ENCODE data around the gene PLXNA4. TPM values are rescaled to one million over a fixed set of nuclear protein-coding genes. Genes with fewer than 3 reads are reported as not detected.
A peak's percentile ranks its signal among the peaks of the same experiment; 100 is the strongest.

The PLXNA4 gene
- total RNA-seq, 2 donors from 2014 or later, result 1.4 to 2.3 TPM

GRCh38 chr7:132150711-132151110 is 425.6 kb downstream of the PLXNA4 start:
- Mint-ChIP-seq H3K27ac (peak overlapping the region; percentile 35), H3K9me3 (no peaks in the 10 kb centered on the region), H3K4me3 (no peak overlapping the region), H3K4me1 (no peaks in the 10 kb centered on the region), H3K36me3 (ENCODE audit: low read depth) (no peaks in the 10 kb centered on the region), H3K27me3 (no peaks in the 10 kb centered on the region)
- no peak for ATAC-seq (replicated peaks)

GRCh38 chr7:132149436-132150304 is 426.6 kb downstream of the PLXNA4 start:
- H3K9me3 Mint-ChIP-seq, result no peaks in the 10 kb centered on the region

GRCh38 chr7:132148876-132149275 is 427.4 kb downstream of the PLXNA4 start:
- no peaks in the 10 kb centered on the region for H3K4me1 Mint-ChIP-seq
- no peaks in the 10 kb centered on the region for H3K36me3 Mint-ChIP-seq (ENCODE audit: low read depth)
- H3K27me3 Mint-ChIP-seq, result no peaks in the 10 kb centered on the region
- H3K9me3 Mint-ChIP-seq, result no peaks in the 10 kb centered on the region
- H3K27ac Mint-ChIP-seq, result no peak overlapping the region
- no peak for ATAC-seq (replicated peaks)
- H3K4me3 Mint-ChIP-seq, result no peak overlapping the region

More at GRCh38 chr7:132149436-132150304, 426.6 kb downstream of the PLXNA4 start:
- Mint-ChIP-seq H3K36me3 (ENCODE audit: low read depth) (no peaks in the 10 kb centered on the region), H3K27ac (no peak overlapping the region), H3K4me1 (no peaks in the 10 kb centered on the region), H3K27me3 (no peaks in the 10 kb centered on the region), H3K4me3 (no peak overlapping the region)
- no peak for ATAC-seq (replicated peaks)

GRCh38 chr7:132145466-132145865 is 430.8 kb downstream of the PLXNA4 start:
- Mint-ChIP-seq H3K27ac (no peak overlapping the region), H3K27me3 (no peaks in the 10 kb centered on the region), H3K9me3 (no peaks in the 10 kb centered on the region), H3K4me1 (no peaks in the 10 kb centered on the region), H3K4me3 (no peak overlapping the region), H3K36me3 (ENCODE audit: low read depth) (no peaks in the 10 kb centered on the region)
- ATAC-seq (replicated peaks), result no peak

- no peaks in the 10 kb centered on the region for H3K36me3 Mint-ChIP-seq (ENCODE audit: low read depth)
- ATAC-seq (replicated peaks), result no peak
- H3K4me1 Mint-ChIP-seq, result no peaks in the 10 kb centered on the region
- H3K27ac Mint-ChIP-seq, result no peak overlapping the region
- no peak overlapping the region for H3K4me3 Mint-ChIP-seq
- H3K9me3 Mint-ChIP-seq, result no peaks in the 10 kb centered on the region
- no peaks in the 10 kb centered on the region for H3K27me3 Mint-ChIP-seq
These were observed 431.2 kb downstream of the PLXNA4 start for GRCh38 chr7:132145063-132145462.

- H3K27ac Mint-ChIP-seq, result no peak overlapping the region
- H3K9me3 Mint-ChIP-seq, result no peaks in the 10 kb centered on the region
- no peaks in the 10 kb centered on the region for H3K36me3 Mint-ChIP-seq (ENCODE audit: low read depth)
- no peak for ATAC-seq (replicated peaks)
- H3K27me3 Mint-ChIP-seq, result peaks cover 4% of the 10 kb centered on the region
- H3K4me1 Mint-ChIP-seq, result no peaks in the 10 kb centered on the region
- H3K4me3 Mint-ChIP-seq, result no peak overlapping the region
These were observed 434.3 kb downstream of the PLXNA4 start for GRCh38 chr7:132142006-132142405.

GRCh38 chr7:132141109-132141508 is 435.2 kb downstream of the PLXNA4 start:
- Mint-ChIP-seq H3K9me3 (no peaks in the 10 kb centered on the region), H3K27ac (no peak overlapping the region), H3K4me1 (no peaks in the 10 kb centered on the region), H3K4me3 (no peak overlapping the region), H3K36me3 (ENCODE audit: low read depth) (no peaks in the 10 kb centered on the region), H3K27me3 (peaks cover 4% of the 10 kb centered on the region)
- ATAC-seq (replicated peaks), result no peak

- no peaks in the 10 kb centered on the region for H3K9me3 Mint-ChIP-seq
- no peak for ATAC-seq (replicated peaks)
- no peak overlapping the region for H3K4me3 Mint-ChIP-seq
- H3K36me3 Mint-ChIP-seq (ENCODE audit: low read depth), result no peaks in the 10 kb centered on the region
- H3K27ac Mint-ChIP-seq, result no peak overlapping the region
- H3K27me3 Mint-ChIP-seq, result peaks cover 4% of the 10 kb centered on the region
- no peaks in the 10 kb centered on the region for H3K4me1 Mint-ChIP-seq
These were observed 435.9 kb downstream of the PLXNA4 start for GRCh38 chr7:132140341-132140740.

GRCh38 chr7:132138817-132139216 is 437.5 kb downstream of the PLXNA4 start:
- H3K4me3 Mint-ChIP-seq, result no peak overlapping the region
- ATAC-seq (replicated peaks), result no peak
- H3K9me3 Mint-ChIP-seq, result no peaks in the 10 kb centered on the region
- H3K36me3 Mint-ChIP-seq (ENCODE audit: low read depth), result no peaks in the 10 kb centered on the region
- peaks cover 4% of the 10 kb centered on the region for H3K27me3 Mint-ChIP-seq
- H3K27ac Mint-ChIP-seq, result no peak overlapping the region
- H3K4me1 Mint-ChIP-seq, result no peaks in the 10 kb centered on the region

GRCh38 chr7:132137681-132138080 is 438.6 kb downstream of the PLXNA4 start:
- no peaks in the 10 kb centered on the region for H3K4me1 Mint-ChIP-seq
- no peaks in the 10 kb centered on the region for H3K9me3 Mint-ChIP-seq
- no peak overlapping the region for H3K27ac Mint-ChIP-seq
- no peak for ATAC-seq (replicated peaks)
- no peak overlapping the region for H3K4me3 Mint-ChIP-seq
- H3K27me3 Mint-ChIP-seq, result peaks cover 4% of the 10 kb centered on the region
- no peaks in the 10 kb centered on the region for H3K36me3 Mint-ChIP-seq (ENCODE audit: low read depth)

GRCh38 chr7:132135746-132136385 is 440.4 kb downstream of the PLXNA4 start:
- Mint-ChIP-seq H3K4me1 (no peaks in the 10 kb centered on the region), H3K27ac (no peak overlapping the region), H3K9me3 (no peaks in the 10 kb centered on the region), H3K4me3 (no peak overlapping the region), H3K36me3 (ENCODE audit: low read depth) (no peaks in the 10 kb centered on the region), H3K27me3 (peaks cover 4% of the 10 kb centered on the region)
- no peak for ATAC-seq (replicated peaks)

- Mint-ChIP-seq H3K4me1 (no peaks in the 10 kb centered on the region), H3K27me3 (peaks cover 4% of the 10 kb centered on the region), H3K9me3 (no peaks in the 10 kb centered on the region), H3K27ac (no peak overlapping the region), H3K4me3 (no peak overlapping the region), H3K36me3 (ENCODE audit: low read depth) (no peaks in the 10 kb centered on the region)
- no peak for ATAC-seq (replicated peaks)
These were observed 441.3 kb downstream of the PLXNA4 start for GRCh38 chr7:132134814-132135445.

GRCh38 chr7:132133501-132133900 is 442.8 kb downstream of the PLXNA4 start:
- Mint-ChIP-seq H3K27ac (no peak overlapping the region), H3K36me3 (ENCODE audit: low read depth) (no peaks in the 10 kb centered on the region), H3K27me3 (peaks cover 4% of the 10 kb centered on the region), H3K4me3 (no peak overlapping the region), H3K9me3 (no peaks in the 10 kb centered on the region), H3K4me1 (no peaks in the 10 kb centered on the region)
- ATAC-seq (replicated peaks), result no peak

- no peak overlapping the region for H3K4me3 Mint-ChIP-seq
- no peak overlapping the region for H3K27ac Mint-ChIP-seq
- ATAC-seq (replicated peaks), result no peak
- H3K9me3 Mint-ChIP-seq, result no peaks in the 10 kb centered on the region
- H3K4me1 Mint-ChIP-seq, result no peaks in the 10 kb centered on the region
- peaks cover 1% of the 10 kb centered on the region for H3K27me3 Mint-ChIP-seq
- H3K36me3 Mint-ChIP-seq (ENCODE audit: low read depth), result no peaks in the 10 kb centered on the region
These were observed 445.1 kb downstream of the PLXNA4 start for GRCh38 chr7:132131196-132131595.

- H3K4me3 Mint-ChIP-seq, result no peak overlapping the region
- peak; percentile 42 for ATAC-seq (replicated peaks)
These were observed 445.8 kb downstream of the PLXNA4 start for GRCh38 chr7:132130497-132130896.

More at GRCh38 chr7:132130497-132130896, 445.8 kb downstream of the PLXNA4 start:
- Mint-ChIP-seq H3K4me1 (no peaks in the 10 kb centered on the region), H3K9me3 (no peaks in the 10 kb centered on the region), H3K36me3 (ENCODE audit: low read depth) (no peaks in the 10 kb centered on the region), H3K27me3 (peaks cover 5% of the 10 kb centered on the region), H3K27ac (no peak overlapping the region)

Measured in activated T-helper 17 cell treated with anti-CD3 and anti-CD28 coated beads, Interleukin-2, amount 50 U/mL, for 72 hours (primary cell).